Hematopoietic multipotent progenitor cell treated with erythropoietin and hydrocortisone succinate and interleukin-3 and kit ligand, for 17 days (in vitro differentiated cells): ENCODE data around the gene KCNG2.
"Not testable (repeated sequence)": the region's sequence is repeated elsewhere in the genome, so short reads cannot be mapped to it uniquely, and the experiment has no call there.

ENCODE experiments used
- DNase-seq: peaks from one replicate; pipeline ENCODE4 v3.0.0-alpha.2; 2015; ENCODE audit warnings: low spot score

KCNG2 gene

DNA sequence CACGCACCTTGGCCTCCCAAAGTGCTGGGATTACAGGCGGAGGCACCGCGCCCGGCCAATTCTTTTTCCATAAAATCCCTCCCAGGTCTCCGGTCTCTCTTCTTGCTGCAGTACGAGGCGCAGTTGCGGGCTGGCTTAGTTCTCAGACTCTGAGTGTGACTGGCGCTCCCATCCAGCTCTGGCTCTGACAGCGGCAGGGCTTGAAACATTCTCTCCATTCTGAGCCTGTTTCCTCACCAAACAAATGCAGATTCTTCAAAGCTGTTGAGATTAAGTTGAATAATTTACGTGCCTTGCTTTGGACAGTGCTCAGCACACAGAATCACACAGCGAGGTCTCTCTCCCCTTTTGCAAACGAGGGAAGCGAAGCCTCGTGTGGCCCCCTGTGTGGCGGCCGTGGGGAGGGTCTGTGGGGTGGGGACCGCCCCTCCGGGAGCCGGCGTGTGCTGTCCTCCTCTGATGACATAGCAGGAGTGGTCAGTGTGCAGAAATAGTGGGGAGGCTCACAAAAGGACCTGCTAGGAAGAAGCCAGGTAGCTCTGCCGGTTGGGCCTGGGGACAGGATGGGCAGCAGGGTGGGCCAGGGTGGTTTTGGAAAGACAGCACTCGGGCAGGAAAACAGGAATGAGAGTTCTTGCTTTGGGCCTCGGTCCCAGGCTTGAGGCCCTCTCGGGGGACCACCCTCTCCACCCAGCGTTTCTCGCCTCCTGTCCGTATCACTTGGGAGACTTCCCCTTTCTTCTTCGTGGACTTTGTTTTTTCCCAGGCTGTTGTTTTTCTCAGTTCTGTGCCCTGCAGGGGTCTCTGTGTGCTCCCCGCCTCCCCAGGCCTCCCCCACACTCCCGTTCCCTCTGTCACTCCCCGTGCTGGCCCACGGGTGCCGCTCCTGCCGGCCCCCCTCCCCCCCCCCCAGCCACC, 75.0 kb downstream of the KCNG2 start:
- DNase-seq, result no peak

DNA sequence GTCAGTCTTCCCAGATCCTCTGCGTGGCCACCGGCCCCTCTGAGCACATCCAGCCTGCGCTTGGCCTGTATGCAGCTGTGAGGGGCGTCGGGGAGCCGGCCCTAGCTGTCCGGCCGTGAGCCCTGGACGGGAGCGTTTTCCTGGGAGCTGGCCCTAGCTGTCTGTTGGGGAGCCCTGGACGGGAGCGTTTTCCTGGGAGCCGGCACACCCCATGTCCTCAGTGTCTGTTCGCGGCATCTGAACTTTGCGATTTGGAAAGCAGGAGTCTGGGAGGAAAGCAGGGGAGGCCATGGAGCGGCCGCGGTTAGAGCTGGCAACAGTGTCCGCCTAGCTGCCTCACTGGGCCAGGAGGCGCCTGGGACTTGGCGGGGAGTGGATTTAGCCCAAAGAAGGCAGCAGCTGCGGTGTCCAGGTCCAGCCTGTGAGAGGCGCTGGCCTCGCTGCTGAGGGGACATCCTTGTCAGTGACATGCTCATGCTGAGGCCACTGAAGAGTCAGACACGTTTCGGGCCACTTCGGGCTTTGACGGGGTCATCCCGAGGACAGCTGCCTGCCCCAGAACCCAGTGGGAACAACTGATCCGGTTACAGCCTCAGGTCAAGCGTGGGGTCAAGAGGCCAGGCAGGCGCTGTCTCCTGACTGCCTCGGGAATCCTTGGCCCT, 75.8 kb downstream of the KCNG2 start:
- no peak for DNase-seq

DNA sequence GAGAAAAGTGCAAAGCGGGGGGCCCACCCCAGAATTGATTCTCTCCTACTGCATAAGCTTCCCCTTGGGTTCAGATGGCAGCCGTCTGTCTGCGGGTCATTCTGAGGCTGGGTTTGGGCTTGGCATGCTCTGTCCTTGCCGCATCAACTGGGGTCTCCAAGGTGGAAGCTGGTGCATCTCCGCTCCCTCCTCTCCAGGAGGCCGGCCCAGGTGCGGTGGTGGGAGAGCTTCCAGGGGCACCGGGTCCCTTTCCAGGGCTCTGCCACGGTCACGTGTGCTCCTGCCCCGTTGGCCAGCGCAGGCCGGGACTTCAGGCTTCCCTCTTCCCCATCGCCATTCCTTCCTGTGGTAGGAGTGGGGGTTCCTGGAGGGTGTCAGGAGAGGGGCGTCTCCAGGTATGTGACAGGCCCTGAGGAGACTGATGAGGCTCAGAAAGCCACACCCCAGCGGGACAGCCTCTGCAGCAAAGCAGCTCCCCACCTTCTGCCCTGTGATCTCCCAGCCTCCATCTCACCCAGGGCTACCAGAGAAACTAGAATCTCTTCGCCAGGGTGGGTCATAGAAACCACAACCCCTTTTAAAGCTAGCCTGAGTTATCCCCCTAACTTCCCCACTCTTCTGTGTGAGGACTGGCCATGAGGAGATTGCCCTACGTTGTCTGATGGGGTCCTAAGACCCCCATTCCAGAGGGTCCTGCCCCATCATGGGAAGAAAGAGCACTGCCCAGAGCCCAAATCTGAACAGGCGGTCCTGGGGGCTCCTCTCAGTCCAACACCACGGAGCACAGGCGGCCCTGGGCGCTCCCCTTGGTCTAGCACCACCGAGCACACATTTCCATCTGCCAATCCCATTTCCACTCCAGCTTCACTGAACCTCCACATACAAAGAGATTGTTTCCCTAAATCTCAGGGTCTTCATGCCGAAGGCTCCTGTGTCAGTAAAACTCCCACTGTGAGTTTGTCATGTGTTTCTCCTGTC, 77.1 kb downstream of the KCNG2 start:
- no peak for DNase-seq

DNA sequence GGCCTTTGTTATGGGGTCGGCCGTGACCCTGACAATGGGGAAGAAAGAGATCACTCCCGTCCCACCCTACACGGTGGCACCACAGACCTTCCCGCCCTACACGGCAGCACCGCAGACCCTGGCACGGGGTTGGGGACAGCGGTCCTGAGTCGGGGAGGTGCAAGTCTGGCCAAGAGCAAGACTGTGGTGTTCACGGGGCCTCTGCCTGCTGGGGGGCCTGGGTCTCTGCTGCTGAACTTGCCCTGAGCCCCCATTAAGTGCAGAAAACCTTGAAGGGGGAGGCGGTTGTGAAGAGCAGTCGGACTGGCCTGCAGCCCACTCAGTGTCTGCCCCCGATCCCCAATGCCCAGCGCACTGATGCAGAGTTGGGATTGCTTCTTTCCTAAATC, 77.8 kb downstream of the KCNG2 start:
- DNase-seq, result no peak

DNA sequence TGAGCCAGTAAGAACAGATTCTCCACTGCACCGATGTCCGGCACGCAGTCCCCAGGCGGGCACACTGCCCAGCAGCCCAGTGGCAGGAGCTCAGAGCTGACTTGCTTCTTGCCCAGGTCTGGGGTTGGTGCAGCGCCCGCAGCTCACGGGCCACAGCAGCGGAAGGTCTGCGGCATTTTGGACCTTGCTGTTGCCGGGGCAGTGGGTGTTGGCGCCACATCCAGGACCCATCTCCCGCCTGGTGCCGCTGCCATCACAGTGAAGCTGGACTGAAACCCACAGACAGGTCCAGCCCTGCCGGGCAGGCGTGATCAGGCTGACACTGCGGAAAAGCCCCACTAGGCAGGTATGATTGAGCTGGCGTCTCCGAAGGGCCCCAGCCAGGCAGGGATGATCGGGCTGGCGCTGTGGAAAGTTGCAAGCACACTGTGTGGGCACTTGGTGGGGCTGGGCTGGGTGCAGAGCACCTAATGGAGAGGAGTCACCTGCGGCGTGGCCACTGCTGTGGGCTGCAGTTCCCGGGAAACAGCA, 78.3 kb downstream of the KCNG2 start:
- DNase-seq, result no peak

DNA sequence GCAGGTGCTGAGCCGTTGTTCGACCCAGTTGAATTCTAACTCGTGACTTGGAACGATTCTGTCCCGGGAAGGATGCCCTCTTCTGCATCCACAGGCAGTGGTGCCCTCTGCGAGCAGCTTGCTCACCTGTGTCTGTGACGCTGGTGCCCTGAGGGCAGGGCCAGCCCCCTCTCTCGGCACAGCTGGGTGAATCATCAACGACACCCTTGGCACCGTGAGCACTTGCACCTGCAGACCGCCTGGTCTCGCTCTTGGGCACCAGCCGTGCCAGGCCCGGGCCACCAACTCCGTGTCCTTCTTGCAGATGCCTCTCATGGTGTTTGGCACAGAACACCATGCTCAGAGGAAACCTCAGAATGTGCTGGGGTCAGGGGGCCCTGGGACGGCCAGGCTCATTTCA, 78.8 kb downstream of the KCNG2 start:
- DNase-seq, result no peak

DNA sequence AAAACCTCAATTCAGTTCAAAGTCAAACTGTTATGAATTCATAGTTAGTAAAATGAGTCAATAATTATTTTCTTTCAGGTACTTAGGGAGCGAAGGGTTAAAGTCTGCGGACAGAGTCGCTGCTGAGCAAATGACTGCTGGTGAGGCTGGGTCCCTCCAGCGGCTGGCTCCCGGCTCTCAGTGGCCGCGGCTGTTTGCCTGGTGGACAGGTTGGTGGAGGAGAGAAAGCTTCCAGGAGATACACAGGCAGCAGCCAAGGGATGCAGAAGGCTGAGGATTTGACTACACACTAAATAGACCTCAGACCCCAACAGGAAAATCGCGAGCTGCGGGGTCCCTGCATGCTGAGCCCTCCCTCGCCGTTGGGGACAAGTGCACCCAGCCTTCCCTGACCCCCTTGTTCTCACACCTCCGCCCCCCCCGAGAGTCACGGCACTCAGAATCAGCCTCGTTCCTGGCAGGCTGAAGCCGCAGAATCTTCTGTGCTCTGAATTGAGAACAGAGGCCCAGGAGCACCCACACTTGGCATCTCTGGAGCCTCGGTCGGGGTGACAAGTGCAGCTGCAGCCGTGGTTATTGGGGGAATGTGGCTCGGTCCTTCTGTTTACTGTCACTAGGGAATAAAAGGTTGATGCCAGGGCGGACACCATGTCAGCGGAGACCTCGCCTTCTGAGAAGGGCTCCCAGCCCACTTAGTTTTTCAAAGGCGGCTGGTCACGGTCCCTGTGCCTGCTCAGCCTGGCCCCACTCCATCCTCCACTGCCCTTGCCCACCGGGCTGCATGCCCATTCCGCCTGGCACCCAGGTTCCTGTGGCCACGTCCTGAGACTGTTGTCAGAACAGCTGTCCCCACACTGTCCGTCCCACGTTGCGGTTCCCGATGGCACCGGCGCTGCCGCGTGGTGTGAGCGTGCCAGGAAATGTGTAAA, 79.7 kb downstream of the KCNG2 start:
- no peak for DNase-seq

DNA sequence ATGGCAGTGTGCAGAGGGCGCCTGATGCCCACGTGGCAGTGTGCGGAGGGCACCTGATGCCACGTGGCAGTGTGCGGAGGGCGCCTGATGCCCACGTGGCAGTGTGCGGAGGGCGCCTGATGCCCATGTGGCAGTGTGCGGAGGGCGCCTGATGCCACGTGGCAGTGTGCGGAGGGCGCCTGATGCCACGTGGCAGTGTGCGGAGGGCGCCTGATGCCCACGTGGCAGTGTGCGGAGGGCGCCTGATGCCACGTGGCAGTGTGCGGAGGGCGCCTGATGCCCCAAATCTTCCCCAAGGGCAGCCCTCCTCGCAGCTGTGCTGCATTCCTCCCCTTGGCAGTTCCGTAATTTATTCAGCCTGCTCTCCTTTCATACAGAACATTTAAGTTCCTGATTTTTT, 80.5 kb downstream of the KCNG2 start:
- DNase-seq, result not testable (repeated sequence)

DNA sequence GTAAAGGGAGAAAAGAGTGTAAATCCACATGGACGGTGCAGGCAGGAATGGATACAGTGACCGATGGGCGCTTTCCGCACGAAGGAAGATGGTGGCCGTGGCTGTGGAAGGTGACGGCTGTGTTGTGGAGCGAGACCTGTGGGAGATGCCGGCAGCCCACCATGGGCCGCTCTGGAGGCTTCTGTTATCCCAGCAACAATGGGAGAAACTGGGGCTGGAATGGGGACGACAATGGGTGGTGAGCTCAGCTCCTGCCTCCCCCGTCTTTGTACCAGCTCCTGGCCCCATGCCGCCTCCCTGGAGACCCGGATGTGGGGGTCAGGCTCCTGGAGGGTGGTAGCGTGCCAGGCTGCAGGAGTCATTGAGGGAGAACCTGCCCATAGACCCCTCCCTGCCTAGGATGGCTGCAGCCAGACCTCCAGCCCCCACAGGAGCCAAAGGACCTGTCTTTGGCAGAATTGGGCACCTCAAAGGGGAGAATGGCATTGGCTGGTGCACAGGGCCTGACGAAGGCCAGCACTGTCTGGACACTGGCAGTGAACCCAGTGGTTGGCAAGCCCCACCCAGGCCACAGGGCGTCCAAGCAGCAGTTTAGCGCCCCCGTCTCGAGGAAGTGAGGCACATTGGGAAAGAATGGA, 81.1 kb downstream of the KCNG2 start:
- no peak for DNase-seq

DNA sequence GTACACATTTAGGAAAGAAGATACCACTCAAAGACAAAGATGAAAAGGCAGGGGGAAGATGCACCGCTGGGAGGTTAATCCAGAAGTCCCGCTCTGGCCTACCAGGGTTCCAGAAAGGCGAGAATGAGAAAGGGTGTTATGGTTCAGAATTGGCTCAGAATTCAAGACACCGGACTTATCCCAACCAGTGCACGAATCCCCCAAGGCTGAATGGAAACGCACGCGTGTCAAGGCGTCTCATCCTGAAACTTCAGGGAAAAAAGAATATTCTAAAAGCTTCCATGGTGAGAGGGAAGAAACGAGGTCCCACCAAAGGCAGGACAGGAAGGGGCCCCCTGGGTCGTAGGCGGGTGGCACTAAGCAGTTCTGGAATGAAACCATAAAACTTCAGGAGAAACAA, 81.8 kb downstream of the KCNG2 start:
- DNase-seq, result no peak

DNA sequence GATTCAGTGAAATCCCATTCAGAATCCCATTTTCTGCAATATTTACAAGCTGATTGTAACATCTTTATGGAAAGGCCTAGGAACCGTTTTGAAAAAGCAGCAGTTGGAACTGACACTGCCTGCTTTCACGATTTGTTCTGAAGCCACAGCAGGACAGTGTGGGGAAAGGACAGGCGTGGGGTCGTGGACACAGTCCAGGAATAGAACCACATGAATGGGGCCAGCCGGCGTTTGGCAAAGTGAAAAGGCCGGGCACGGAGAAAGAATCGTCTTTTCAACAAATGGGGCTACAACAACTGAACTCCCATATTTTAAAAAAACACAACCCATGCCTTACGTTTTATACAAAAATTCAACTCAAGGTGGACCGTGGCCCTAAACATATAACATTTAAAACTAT, 84.0 kb downstream of the KCNG2 start:
- DNase-seq, result no peak

DNA sequence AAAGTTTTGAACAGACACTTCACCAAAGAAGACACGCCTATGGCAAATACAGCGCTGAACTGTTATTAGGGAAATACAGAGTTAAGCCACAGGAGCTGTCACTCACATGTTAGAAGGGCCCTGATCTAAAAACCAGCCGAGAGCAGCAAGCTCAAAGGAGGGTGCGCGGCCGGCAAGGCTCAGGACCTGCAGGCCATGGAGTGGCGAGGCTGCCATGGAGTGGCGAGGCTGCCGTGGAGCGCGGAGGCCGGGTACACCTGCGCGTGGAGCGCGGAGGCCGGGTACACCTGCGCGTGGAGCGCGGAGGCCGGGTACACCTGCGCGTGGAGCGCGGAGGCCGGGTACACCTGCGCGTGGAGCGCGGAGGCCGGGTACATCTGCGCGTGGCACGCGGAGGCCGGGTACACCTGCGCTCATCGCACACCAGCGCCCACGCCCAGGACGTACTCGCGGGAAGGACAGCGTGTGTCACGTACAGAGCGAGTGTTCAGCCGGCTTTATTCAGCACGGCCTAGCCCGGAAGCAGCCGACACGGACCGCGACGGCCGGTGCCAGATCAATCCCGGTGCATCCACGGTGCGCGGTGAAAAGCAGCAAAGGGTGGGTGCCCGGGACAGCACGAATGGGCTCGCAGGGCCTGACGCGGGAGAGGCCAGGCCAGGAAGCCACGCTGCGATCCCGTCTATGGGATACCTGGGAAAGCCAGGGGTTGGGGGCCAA, 84.9 kb downstream of the KCNG2 start:
- no peak for DNase-seq

DNA sequence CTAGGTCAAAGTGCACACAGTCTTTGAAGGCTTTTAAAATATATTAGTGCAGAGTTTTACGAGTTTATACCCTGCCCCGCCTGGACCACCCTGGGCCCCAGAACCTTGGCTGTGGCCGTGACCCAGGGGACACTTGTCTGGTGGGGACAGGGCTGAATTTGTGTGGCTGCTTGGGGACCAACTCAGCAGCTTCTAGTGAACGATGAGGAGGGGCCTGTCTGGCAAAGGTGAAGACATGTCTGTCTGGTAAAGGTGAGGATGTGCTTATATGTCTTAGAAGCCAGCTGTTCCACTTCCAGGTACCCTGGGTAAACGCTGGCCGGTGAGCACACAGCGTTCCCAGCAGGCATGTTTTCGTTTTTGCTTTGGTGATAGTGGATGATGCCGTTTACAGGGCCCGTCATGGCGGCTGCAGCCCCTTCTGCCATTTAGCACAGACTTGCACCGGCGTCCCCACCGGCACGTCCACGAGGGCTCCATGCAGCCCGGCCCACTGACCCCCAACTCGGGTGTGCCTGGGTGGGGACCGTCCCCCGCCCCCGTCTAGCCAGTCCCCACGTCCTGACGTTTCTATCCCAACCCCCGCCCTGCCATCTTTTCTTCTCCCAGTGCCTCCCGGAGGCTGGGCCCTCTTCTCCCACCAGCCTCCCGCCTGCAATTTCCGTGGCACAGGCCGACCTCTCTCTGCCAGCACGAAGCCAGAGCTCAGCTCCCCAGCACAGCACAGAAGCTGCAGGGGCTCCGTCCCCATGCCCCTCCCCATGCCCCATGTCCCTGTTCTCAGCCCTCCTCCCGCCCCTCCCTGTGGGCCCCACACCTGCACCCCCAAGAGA, 85.9 kb downstream of the KCNG2 start:
- DNase-seq, result no peak

DNA sequence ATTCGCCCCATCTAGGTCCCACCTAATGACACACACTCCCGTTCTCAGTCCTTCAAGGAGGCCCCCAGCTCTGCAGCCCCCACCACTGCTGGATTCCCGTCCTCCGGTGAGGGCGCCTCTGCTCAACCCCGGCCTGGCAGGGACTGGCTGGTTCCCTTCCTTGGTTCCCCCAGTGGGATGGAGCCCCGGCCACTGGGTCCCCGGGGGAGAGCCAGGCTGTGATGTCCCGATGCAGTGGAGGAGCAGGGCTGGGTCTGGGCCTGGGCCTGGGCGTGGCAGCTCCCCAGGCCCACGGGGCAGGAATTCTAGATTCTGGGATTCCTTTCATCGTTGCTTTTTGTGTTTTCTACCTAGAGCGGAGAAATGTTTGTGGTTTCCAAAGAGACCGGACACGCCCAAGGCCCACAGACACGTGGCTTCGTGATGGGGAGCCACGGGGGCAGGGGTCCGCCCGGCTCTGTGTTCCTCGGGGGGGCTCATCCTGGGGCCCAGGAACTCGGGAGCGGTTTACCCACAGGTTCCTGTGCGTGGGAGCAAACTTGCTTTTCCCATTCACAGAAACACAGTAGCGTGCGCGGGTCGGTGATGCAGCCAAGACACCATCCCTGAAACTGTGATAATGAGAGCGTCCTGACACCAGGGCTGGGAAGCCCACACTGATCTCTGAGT, 86.7 kb downstream of the KCNG2 start:
- no peak for DNase-seq

DNA sequence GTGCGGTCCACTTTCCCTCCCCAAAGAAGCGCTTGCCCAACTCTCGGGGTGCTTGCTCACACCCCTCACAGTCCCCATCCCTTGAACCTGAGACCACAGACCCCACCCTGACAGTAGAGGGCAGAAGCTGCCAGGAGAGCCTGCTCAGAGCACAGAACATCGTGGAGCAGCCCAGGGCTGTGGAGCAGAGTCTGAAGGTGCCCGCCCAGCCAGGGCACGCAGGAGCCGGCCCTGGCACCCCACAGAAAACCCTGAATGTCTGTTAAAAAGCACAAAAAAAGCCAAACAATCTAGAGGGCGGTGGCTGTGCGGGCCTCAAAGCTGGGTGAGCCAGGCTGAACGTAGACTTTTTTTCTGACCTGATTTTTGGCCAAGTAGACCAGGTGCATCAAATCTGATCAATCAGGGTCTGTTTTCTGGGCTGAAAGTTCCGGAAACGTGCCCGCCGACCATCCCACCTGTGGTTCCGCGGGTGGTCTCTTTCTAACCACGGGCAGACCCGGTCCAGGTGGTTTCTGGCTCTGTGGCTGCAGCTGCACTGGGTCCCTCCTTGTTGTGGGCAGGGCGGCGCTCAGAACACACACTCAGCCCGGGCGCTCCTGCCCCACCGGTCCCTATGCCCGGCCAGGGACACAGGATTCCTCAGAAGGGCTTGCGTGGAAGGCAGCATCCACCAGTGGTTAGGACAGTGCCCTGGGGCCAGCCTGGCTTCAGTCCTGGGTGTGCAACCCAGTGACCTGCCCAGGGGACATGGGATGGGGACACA, 87.4 kb downstream of the KCNG2 start:
- DNase-seq, result no peak

DNA sequence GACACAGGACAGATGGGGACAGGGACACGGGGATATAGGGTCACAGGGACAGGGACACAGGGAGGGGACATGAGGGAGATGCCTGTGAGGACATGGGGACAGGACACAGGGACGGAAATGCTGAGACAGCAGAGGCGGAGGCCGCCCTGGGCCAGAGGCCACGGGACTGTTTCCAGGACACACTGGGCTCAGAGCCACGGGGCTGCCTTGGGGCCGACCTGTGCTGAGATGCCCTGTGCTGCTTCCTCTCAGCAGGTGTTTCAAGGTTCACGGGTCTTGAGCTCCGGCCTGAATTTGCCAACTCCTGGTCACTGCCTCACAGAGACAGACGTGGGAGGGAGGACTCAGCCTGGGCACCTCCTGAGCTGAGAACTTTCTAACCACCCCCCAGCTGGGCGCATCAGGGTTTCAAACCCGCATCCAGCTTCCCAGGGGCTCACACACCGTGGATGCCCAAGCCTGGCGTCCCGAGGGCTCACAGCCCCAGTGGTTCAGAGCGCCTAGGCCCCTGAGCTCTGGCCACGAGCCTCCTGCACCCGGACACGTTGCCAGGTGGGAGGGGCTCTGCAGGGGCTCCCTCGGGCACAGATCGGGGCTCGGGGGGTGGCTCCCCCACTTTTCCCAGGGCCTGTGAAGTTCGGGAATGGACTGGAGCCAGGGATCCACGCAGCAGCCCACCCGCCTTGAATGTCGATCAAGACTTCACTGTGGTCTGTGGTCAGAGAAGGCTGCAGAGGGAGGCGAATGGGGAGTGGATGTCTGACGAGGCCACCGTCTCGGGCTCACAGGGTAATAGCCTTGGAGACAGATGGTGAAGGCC, 89.7 kb downstream of the KCNG2 start:
- DNase-seq, result no peak

DNA sequence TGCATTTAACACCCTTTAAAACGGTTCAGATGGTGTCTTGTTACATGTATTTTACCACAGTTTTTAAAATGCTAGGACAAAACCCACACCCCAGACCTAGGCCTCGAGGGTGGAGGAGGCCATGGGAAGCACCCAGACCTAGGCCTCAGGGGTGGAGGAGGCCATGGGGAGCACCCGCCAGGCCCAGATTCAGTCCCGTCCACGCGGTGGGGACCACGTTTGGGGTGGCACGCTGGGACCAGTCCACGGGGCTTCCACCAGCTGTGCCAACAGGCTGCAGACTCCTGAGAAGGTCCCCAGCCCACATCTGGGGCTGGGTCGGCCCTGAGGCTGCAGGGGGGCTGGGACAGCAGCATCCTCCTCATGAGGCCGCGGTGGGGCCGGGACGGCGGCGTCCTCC, 90.3 kb downstream of the KCNG2 start:
- DNase-seq, result no peak
